ENCODE results near the gene CSKMT.
"Not testable (repeated sequence)": the region's sequence is repeated elsewhere in the genome, so short reads cannot be mapped to it uniquely, and the experiment has no call there.

CSKMT gene

DNA sequence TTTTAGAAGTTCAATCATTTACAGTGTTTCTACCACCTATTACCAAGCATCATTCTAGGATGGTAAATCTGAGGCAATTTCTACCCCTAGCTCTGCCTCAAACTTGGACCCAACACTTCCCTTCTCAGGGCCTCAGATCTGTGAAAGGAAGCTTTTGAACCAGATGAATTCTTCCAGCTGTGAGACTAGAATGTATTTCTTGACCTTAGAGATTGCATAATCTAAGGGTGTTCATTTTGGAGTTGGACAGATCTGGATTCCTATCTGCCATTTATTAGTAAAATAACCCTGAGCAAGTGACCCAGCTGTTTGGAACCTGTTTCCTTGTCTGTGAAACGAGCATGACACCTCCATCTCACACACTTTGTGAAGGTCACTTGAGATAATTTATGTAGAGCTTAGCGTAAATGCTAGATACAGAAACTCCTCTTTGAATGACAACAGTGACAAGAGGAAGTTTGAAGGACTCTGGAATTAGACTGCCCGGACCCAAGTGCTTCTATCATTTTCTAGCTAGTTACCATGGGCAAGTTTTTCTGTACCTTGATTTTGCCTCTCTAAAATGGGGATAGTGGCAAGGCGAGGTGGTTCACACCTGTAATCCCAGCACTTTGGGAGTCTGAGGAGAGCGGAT, 8.2 kb upstream of the CSKMT start:
- DNase-seq: no peak

DNA sequence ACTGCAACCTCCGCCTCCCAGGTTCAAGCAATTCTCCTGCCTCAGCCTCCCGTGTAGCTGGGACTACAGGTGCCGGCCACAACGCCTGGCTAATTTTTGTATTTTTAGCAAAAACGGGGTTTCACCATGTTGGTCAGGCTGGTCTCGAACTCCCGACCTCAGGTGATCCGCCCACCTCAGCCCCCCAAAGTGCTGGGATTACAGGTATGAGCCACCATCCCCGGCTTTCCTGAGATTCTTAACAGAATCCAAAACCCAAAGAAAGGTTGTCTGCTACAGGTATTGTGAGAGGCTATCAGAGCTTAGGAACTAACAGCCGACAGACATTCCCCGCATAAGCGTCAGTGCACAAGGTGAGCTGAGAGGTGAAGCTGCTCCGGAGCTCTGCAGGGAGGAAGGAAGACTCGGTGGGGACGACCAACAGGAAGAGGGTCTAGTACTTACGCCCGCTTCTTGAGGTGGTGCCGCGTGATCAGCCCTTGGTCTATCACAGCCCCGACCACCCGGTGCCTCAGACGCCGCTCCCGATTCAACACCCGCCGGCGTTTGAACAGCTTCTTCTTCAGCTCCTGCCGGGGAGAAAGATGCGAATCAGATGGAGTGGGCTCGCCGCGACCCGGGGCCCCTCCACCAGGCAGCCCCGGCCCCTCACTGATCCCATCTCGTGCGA, 572 bp upstream of the CSKMT start:
- no peak for DNase-seq

DNA sequence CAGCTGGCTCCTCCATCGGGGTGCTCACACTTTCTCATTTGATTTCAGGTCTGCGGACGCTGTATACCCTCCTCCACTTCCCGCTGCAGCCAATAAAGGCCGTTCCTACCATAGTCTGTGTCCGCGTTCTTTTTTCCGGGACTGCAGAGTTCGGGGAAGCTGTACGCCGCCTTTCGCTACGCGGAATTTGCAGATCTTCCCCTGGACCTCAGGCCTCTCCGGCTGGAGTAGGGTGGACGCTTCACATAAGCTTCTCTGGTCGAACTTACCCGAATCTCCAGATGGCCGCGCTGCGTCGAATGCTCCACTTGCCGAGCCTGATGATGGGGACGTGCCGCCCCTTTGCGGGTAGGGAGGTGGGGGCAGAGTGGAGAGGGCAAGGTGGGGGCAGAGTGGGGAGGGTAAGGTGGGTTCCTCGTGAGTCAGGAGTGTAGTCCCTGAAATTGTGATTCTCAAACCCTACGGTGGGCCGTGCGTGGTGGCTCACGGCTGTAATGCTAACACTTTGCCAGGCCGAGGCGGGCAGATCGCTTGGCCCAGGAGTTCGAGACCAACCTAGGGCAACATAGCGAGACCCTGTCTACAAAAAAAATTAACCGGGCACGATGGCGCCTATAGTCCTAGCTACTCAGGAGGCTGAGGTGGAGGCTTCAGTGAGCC, 617 bp downstream of the CSKMT start:
- DNase-seq: peak in 1 of 2 donors; percentile 49

DNA sequence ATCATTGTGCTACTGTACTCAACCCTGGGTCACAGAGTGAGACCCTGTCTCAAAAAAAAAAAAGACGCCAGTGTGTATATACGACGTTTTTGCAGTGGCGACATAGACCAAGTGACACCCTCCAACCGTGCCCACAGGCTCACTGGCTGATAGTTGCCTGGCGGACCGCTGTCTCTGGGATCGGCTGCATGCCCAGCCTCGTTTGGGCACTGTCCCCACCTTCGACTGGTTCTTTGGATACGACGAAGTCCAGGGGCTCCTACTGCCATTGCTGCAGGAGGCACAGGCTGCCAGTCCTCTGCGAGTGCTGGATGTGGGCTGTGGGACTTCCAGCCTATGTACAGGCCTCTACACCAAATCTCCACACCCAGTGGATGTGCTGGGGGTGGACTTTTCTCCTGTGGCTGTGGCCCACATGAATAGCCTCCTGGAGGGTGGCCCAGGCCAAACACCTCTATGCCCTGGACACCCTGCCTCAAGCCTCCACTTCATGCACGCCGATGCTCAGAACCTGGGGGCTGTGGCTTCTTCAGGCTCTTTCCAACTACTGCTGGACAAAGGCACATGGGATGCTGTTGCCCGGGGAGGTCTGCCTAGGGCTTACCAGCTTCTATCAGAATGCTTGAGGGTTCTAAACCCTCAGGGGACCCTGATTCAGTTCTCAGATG, 1.3 kb downstream of the CSKMT start:
- DNase-seq: no peak

DNA sequence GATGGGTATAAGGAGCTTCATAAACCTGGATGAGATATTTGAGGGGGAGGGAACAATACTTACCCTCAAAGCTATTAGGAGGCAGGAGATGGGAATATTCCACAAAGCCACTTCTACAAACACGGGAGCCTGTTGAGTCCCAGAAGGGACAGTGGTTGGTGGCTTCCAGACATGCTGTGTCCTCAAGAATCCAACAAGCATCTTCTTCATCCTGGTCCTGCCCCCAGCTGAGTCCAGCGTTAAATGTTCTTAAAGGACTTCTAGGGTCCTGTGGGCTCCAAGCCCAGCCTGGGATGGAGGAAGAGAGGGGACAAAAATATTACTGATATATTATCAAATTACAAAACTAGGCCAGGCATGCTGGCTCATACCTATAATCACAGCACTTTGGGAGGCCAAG, 2.3 kb downstream of the CSKMT start:
- DNase-seq: no peak

DNA sequence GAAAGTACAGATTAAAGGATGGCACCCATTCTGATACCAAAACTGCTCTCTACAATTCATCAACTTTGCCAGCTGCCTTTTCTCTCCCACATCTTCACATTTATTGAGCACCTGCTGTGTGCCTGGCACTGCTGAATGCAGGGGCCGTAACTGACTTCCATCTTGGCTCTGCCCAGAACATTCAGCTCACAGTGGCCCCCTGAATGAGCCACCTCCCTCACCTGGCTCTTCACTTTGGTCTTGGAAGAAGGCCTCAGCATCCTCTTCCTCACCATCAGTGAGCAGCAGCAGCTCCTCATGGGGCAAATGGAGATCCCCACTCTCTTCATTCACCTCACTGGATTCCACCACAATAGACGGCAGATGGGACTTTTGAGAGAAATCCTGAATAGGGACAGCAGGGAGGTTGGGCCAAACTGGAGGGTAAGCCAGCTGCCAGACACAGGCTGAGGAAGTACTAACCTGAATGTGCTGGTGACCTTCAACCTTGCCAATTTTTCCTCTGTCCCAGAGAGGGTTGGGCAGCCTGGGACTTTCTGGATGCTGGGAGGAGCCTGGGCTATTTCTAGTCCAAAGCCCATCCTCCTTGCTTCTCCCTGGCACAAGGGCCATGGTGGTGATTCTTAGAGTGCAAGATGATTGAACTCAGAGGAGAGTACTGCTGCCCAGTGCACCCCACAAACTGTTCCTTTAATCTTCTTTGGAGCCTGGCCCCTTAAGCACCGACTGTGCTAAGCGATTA, 4.5 kb downstream of the CSKMT start:
- no peak for DNase-seq

DNA sequence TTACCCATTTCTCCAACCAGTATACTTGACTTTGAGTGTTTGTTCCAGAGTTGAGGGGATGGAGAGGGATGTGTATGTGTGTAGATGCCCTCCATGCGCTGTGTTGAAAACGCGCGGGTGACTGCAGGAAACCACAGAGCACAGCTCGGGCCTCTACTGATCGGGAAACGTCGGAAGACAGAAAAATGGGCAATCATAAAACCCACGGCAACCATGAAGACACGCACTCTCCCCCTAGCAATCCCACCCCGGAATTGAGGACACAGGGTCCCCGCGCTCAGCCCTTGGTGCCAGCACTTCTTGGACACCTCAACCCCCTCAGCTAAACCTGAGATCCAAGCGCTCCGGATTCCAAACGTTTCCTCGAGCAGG, 6.1 kb downstream of the CSKMT start:
- DNase-seq: peak in 1 of 2 donors; percentile 30

DNA sequence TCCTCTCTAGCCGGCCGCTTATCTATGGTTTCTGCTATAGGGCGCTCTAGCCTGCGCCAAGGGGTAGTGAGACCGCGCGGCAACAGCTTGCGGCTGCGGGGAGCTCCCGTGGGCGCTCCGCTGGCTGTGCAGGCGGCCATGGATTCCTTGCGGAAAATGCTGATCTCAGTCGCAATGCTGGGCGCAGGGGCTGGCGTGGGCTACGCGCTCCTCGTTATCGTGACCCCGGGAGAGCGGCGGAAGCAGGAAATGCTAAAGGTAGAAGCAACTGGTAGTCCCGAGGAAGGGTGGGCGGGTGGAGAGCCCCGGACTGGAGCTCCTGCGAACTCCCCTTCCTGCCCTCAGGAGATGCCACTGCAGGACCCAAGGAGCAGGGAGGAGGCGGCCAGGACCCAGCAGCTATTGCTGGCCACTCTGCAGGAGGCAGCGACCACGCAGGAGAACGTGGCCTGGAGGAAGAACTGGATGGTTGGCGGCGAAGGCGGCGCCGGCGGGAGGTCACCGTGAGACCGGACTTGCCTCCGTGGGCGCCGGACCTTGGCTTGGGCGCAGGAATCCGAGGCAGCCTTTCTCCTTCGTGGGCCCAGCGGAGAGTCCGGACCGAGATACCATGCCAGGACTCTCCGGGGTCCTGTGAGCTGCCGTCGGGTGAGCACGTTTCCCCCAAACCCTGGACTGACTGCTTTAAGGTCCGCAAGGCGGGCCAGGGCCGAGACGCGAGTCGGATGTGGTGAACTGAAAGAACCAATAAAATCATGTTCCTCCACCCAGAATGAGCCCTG, 6.7 kb downstream of the CSKMT start, which contains the start of the genes LBHD1 and UQCC3:
Gene LBHD1, minus strand, starts transcription at position 660 of the 782 bp plus-strand sequence. CDS start 2,236 bp downstream, outside the sequence.
Gene UQCC3, plus strand, starts transcription at position 66 of the 782 bp plus-strand sequence. Its CDS starts 73 bp downstream, at position 139.
- DNase-seq: peak; percentile 67 to 82

DNA sequence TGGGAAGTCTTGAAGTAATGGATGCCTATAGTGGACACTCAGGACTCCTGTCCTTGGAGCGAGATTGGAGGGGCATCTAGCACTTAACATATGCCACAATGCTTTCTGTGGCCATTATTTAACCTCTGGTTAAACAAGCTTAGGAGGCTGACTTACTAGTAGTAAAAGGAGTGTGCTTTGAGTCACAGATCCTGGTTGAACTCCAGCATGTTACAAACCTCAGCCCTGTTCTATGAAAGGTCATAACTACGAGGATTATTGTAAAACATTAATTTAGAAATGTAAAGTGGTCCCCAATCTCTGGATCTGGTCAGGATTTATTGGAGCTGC, 8.0 kb downstream of the CSKMT start:
- no peak for DNase-seq

DNA sequence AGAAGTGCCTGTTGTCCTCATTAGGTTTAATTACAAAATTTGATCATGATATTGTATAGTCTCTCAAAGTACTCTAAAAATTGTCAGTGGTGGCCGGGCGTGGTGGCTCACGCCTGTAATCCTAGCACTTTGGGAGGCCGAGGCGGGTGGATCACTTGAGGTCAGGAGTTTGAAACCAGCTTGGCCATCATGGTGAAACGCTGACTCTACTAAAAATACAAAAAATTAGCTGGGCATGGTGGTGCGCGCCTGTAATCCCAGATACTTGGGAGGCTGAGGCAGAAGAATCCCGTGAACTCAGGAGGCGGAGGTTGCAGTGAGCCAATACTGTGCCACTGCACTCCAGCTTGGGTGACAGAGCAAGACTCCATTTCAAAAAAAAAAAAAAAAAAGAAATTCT, 10.3 kb downstream of the CSKMT start:
- not testable (repeated sequence) for DNase-seq

DNA sequence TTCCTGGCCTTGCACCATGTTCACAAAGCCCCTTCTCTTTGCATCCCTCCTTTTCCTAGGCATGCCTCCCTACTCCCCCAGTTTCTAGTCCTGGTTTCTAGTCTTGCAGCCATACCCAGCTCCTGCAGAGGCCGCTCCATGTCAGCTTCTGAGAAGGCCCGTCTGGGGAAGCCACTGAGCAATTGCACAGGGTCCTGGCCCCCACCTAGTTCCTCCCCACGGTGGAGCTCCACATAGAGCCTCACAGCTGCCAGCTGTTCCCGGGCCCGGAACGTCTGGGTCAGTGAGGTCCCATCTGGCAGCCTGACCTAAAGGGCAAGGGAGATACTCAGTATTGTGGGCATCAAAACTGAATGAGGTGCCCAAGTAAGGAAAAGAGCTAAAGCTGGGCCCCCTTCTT, 11.6 kb downstream of the CSKMT start:
- no peak for DNase-seq

DNA sequence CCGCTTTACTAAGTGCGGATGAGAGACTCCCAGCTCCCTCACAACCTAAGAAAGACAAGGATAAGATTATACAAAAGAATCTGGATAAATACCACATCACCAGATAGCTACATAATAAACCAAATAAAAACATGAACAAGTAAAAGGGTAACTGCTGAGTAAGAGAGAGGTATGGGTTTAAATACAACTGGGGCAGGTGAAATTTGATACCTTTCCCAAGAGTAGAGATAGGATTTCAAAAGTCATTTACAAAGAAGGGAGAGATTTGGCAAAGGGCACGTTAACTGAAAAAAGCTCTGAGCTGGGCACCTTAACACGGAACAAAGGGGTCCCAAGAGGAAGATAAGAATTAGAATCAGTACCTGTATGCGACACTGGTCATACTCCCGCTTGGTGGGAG, 12.0 kb downstream of the CSKMT start:
- DNase-seq: no peak

DNA sequence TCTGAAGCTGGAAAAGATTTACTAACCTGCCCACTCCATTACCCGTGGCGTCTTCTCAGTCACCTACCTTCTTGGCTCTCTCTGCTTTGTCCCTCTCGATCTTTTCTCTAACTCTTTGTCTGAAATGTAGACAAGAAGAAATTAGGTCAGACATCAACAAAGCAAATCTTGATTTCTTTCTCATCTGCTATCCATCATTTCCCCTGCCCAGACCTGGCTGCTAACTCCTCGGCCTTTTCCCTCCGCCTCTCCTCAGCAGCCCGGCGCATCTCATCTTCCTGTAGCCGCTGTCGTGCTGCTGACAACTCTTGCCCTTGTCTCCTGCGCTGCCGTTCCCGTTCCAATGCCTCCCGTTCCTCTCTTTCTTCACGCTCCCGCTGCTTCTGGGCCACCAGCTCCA, 12.6 kb downstream of the CSKMT start:
- no peak for DNase-seq

DNA sequence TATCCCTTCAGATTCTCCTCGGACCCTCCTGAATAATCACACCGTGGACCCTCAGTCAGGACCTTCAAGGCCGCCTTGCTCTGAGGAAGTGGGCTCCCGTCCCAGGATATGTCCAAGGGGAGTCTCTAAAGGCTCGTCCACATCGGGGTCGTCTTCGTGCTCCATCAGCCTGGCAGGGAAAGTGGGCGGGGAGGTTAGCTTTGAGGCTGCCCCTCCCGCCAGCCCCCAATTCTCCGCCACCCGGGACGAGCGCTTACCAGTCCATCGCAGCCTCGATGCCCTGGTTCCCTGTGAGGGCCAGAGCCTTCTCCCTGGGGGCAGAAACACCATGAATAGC, 13.3 kb downstream of the CSKMT start:
- DNase-seq: no peak

DNA sequence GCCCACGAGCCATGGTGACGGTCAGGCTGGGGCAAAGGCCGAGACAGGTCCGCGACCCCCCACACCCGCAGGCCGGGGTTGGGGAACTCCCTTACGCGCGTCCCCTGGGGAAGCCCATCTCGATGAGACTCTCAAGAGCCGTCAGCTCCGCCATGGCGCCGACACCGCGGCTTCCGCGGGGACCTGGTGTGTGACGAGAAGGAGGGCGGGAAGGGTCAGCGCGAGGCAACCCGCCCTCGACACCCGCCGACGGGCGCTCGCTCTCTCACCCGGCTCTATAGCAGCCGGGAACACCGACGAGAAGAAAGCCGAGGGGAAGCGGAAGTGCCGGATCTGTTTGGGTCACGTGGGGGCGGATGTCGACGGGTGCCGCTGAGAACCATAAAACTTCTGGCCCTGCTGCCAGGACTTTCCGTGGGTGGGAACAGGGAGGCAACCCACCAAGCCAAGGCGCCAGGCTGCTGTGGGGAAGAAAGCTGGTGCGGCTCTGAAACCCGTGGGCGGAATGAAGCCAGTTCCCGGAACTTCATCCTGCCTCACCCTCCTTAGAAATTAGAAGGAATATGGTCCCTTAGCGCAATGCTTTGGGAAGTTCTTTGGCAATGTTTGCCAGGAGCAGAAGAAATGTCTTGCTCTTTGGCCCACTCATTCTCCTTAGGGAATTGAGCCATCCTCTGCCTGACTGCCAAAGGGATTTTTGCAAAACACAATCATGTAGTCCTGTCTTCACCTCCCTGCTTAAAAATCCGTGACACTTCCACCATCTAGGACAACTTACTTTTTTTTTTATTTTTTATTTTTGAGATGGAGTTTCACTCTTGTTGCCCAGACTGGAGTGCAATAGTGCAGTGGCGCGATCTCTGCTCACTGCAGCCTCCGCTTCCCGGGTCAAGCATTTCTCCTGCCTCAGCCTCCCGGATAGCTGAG, 13.9 kb downstream of the CSKMT start, which contains the start of gene UBXN1:
Gene UBXN1, minus strand, starts transcription at position 304 of the 927 bp plus-strand sequence. Its CDS starts 150 bp downstream, at position 154.
- DNase-seq: peak; percentile 74 to 85

DNA sequence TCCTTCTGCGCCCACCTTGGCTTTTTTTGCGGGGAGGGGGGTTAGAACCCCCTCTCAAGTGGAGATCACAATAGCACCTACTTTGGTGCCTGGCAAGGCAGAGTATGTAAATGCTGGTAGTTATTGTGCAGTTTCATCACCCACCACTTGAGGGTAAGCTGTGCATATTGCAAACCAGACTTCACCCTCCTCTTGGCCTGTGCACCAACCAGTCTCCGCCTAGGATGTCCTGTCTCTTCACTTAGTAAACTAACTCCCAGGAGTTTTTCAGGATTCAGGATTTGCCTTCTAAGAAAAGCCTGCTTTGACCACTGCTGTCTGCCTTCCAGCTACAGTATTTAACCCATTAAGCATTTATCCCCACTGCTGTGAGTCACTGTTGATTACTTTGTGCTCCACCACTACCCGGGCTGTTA, 15.7 kb downstream of the CSKMT start:
- DNase-seq: peak in 1 of 2 donors; percentile 21

DNA sequence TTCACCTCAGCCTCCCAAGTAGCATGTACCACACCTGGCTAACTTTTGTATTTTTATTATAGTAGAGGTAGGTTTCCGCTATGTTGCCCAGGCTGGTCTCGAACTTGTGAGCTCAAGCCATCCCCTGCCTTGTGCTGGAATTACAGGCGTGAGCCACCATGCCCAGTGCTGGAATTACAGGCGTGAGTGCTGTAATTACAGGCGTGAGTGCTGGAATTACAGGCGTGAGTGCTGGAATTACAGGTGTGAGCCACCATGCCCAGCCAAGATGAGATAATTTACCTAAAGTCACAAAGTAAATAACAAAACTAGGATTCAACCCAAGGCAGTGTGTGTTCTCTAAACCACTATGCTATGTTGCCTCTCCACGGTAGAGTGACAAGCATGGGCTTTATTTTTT, 17.4 kb downstream of the CSKMT start:
- DNase-seq: no peak

DNA sequence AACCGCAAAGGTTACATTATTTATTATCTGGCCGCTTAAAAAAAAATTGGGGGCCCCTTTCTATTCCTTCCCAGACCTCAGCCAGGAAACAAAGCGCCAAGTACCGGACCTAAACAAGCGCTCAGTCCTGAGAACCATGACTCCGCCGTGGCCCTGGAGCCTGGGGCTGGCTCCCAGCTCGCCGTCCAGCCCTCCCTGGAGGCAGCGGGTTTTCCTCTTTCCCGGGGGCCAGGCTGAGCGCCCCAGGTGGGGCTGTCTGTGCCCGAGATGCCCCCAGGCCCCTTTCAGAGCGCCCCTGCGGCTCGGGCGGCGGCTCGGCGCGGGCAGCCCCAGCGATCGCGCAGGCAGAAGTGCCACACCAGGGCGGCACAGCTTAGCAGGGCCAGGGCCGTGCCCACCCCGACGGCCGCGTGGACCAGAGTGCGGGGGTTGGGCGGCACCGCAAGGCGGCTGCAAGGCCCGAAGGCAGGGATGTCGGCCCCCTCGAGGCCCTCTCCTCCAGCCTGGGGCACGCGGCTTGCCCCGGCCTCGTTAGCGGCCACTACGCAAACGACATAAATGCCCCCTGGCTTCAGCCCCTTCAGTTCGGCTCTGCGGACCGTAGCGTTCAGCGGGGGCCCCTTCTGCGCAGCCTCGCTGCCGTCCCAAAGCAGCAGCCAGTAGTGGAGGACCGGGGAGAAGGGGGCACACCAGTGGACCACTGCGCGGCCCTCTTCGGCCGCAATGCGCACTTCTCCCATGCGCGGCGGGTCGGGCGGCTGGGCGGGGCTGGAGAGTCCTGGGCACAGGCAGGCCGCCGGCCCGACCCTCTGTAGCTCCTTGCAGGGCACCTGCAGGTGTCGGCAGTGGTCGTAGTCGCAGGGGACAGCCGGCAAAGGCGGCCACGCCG, 22.6 kb downstream of the CSKMT start:
- no peak for DNase-seq

DNA sequence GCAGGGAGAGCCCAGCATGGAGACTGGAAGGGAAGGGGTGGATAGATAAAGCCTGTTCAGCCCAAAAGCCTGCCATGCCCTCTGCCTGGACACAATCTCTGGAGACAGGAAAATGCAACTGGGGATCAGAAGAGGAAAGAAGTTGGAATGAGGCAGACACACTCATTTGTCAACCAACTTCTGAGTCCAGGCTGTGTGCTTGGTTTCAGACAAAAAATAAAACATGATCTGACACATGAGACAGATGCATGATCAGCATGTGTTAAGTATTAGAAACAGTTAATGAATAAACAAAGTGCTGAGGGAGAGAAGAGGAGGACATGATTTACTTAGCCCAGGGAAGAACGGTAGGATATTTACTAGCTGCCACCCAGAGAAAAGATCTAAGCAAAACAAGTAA, 23.4 kb downstream of the CSKMT start:
- DNase-seq: no peak

All from hippocampal formation (tissue), 2 donors.